HepG2 (cell line): ENCODE data around the gene ECPAS. TPM values are rescaled to one million over a fixed set of nuclear protein-coding genes. Genes with fewer than 3 reads are reported as not detected.

Source experiments
- E2F1 ChIP-seq: sonication (generic); formaldehyde crosslinking; IDR thresholded peaks from 2 replicates; pipeline ENCODE4 v1.5.0; 2020; ENCODE audit warnings: missing genetic modification reagents
- EED ChIP-seq: sonication (generic); formaldehyde crosslinking; IDR thresholded peaks from 2 replicates; pipeline ENCODE4 v1.5.0; 2020; ENCODE audit warnings: mild to moderate bottlenecking, missing genetic modification reagents
- FOXP4 ChIP-seq: sonication (generic); formaldehyde crosslinking; IDR thresholded peaks from 2 replicates; pipeline ENCODE4 v1.4.0; 2020; ENCODE audit warnings: missing genetic modification reagents
- HBP1 ChIP-seq: IDR thresholded peaks from 2 replicates; pipeline ENCODE4 v1.6.1; 2016; ENCODE audit warnings: low read depth, control low read depth
- KDM6A ChIP-seq: IDR thresholded peaks from 2 replicates; pipeline ENCODE4 v1.6.1; 2016; ENCODE audit warnings: low read depth
- NBN ChIP-seq: fragments of 450-650 bp; conservative IDR thresholded peaks from 2 replicates; pipeline ENCODE4 v1.6.1; 2017
- NCOA1 ChIP-seq: sonication (generic); formaldehyde crosslinking; IDR thresholded peaks from 2 replicates; pipeline ENCODE4 v1.9.0; 2021; ENCODE audit warnings: missing genetic modification reagents
- NFRKB ChIP-seq: fragments of 450-650 bp; IDR thresholded peaks from 2 replicates; pipeline ENCODE4 v1.6.1; 2017
- NR2F2 ChIP-seq: IDR thresholded peaks from 2 replicates; pipeline ENCODE4 v1.6.1; 2012; ENCODE audit warnings: low read depth, inconsistent platforms, borderline replicate concordance
- PBX3 ChIP-seq: sonication (generic); formaldehyde crosslinking; IDR thresholded peaks from 2 replicates; pipeline ENCODE4 v1.8.1; 2023; ENCODE audit warnings: missing genetic modification reagents, inconsistent platforms, borderline replicate concordance
- PLRG1 ChIP-seq: fragments of 450-650 bp; conservative IDR thresholded peaks from 2 replicates; pipeline ENCODE4 v1.6.1; 2016
- ZFP37 ChIP-seq: sonication (generic); formaldehyde crosslinking; IDR thresholded peaks from 2 replicates; pipeline ENCODE4 v1.4.0; 2020; ENCODE audit warnings: missing genetic modification reagents, borderline replicate concordance
- ZIK1 ChIP-seq: sonication (generic); formaldehyde crosslinking; IDR thresholded peaks from 2 replicates; pipeline ENCODE4 v1.5.0; 2020; ENCODE audit warnings: mild to moderate bottlenecking, low read depth, missing genetic modification reagents, borderline replicate concordance
- ZKSCAN8 ChIP-seq: IDR thresholded peaks from 2 replicates; pipeline ENCODE4 v1.6.1; 2016; ENCODE audit warnings: borderline replicate concordance, missing genetic modification reagents, missing compliant biosample characterization
- ZNF124 ChIP-seq: sonication (generic); formaldehyde crosslinking; IDR thresholded peaks from 2 replicates; pipeline ENCODE4 v1.4.0; 2020; ENCODE audit warnings: missing genetic modification reagents
- ZNF160 ChIP-seq: sonication (generic); formaldehyde crosslinking; IDR thresholded peaks from 2 replicates; pipeline ENCODE4 v1.8.0; 2022; ENCODE audit warnings: mild to moderate bottlenecking, inconsistent platforms, missing genetic modification reagents
- ZSCAN25 ChIP-seq: sonication (generic); formaldehyde crosslinking; IDR thresholded peaks from 2 replicates; pipeline ENCODE4 v1.8.0; 2022; ENCODE audit warnings: mild to moderate bottlenecking, missing genetic modification reagents
- polyA plus RNA-seq, 8 experiments: library from polyadenylated mRNA; depleted of rRNA in 3 of 8; stranded (reverse) in 7 of 8; unstranded in 1 of 8; fragments of >200 nt; fragmentation: Illumina TruSeq in 4 of 8; extraction: Trizol in 4 of 8; gene quantifications; 2 replicates each; pipeline versions ENCODE4 v1.2.1 to v1.2.3, GENCODE V29; 2011 to 2016; ENCODE audit warnings: low read depth in 4 of 8, missing spikeins in 1 of 8, mixed read lengths in 1 of 8; ENCODE audit not compliant: insufficient read depth in 1 of 8
- total RNA-seq, 5 experiments: library from RNA; depleted of rRNA; stranded (reverse); fragments of >200 nt; fragmentation: Illumina TruSeq; extraction: Trizol; gene quantifications; 2 replicates each; pipeline ENCODE4 v1.2.3, GENCODE V29; 2016; ENCODE audit warnings: low read depth in 1 of 5
- TF ChIP-seq, protein P1 (sequence below): sonication (generic); formaldehyde crosslinking; IDR thresholded peaks from 2 replicates; pipeline ENCODE4 v1.5.0; 2020; ENCODE audit warnings: mild to moderate bottlenecking, missing genetic modification reagents, borderline replicate concordance

Gene ECPAS
- total and polyA plus RNA-seq, 2 of the 13 experiments (the other 11 are each of a cell fraction or from before 2014, with no cell fraction given), result 35.3 to 58.0 TPM

DNA sequence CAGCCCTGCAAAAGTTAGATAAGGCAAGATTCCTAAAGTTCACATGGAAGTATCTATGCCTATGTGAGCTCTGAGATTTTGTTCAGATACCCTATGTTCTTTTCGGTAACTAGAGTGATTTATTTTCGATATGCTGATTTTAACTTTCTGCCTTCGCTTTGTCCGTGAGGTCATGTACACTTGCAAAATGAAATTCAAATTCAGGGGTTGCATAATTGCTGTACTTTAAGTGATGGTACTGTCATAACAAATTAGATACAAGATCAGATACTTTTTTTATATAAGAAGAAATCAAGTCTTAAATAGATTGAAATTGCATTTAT lies 350 bp upstream of the ECPAS start (continued):
- TF ChIP-seq E2F1 (CRISPR knock-in tag) (no peak; the same call in 1 of the 2 replicates), KDM6A (no peak), NBN (no peak), EED (CRISPR knock-in tag) (no peak), FOXP4 (CRISPR knock-in tag) (no peak), ZKSCAN8 (CRISPR knock-in tag) (no peak), NCOA1 (CRISPR knock-in tag) (no peak), PBX3 (no peak), PLRG1 (no peak), ZNF160 (CRISPR knock-in tag) (no peak; the same call in 1 of the 2 replicates), HBP1 (no peak), ZSCAN25 (no peak), NFRKB (no peak), ZIK1 (CRISPR knock-in tag) (no peak), NR2F2 (no peak), ZFP37 (CRISPR knock-in tag) (no peak), ZNF124 (no peak)
- TF ChIP-seq, protein P1, sequence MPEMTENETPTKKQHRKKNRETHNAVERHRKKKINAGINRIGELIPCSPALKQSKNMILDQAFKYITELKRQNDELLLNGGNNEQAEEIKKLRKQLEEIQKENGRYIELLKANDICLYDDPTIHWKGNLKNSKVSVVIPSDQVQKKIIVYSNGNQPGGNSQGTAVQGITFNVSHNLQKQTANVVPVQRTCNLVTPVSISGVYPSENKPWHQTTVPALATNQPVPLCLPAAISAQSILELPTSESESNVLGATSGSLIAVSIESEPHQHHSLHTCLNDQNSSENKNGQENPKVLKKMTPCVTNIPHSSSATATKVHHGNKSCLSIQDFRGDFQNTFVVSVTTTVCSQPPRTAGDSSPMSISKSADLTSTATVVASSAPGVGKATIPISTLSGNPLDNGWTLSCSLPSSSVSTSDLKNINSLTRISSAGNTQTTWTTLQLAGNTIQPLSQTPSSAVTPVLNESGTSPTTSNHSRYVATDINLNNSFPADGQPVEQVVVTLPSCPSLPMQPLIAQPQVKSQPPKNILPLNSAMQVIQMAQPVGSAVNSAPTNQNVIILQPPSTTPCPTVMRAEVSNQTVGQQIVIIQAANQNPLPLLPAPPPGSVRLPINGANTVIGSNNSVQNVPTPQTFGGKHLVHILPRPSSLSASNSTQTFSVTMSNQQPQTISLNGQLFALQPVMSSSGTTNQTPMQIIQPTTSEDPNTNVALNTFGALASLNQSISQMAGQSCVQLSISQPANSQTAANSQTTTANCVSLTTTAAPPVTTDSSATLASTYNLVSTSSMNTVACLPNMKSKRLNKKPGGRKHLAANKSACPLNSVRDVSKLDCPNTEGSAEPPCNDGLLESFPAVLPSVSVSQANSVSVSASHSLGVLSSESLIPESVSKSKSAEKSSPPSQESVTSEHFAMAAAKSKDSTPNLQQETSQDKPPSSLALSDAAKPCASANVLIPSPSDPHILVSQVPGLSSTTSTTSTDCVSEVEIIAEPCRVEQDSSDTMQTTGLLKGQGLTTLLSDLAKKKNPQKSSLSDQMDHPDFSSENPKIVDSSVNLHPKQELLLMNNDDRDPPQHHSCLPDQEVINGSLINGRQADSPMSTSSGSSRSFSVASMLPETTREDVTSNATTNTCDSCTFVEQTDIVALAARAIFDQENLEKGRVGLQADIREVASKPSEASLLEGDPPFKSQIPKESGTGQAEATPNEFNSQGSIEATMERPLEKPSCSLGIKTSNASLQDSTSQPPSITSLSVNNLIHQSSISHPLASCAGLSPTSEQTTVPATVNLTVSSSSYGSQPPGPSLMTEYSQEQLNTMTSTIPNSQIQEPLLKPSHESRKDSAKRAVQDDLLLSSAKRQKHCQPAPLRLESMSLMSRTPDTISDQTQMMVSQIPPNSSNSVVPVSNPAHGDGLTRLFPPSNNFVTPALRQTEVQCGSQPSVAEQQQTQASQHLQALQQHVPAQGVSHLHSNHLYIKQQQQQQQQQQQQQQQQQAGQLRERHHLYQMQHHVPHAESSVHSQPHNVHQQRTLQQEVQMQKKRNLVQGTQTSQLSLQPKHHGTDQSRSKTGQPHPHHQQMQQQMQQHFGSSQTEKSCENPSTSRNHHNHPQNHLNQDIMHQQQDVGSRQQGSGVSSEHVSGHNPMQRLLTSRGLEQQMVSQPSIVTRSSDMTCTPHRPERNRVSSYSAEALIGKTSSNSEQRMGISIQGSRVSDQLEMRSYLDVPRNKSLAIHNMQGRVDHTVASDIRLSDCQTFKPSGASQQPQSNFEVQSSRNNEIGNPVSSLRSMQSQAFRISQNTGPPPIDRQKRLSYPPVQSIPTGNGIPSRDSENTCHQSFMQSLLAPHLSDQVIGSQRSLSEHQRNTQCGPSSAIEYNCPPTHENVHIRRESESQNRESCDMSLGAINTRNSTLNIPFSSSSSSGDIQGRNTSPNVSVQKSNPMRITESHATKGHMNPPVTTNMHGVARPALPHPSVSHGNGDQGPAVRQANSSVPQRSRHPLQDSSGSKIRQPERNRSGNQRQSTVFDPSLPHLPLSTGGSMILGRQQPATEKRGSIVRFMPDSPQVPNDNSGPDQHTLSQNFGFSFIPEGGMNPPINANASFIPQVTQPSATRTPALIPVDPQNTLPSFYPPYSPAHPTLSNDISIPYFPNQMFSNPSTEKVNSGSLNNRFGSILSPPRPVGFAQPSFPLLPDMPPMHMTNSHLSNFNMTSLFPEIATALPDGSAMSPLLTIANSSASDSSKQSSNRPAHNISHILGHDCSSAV (CRISPR knock-in tag), result no peak
